Stomach (tissue), 4 donors: ENCODE measurements around the gene AK5.

Source experiments
- EP300 ChIP-seq: sonication (generic); formaldehyde crosslinking; IDR thresholded peaks from one replicate; pipeline ENCODE4 v1.6.1; 2017; ENCODE audit warnings: antibody characterized with exemption
- POLR2A ChIP-seq, 4 donors: fragments of 450-650 bp; IDR thresholded peaks; one replicate each; pipeline ENCODE4 v1.6.1; 2016; ENCODE audit warnings: antibody characterized with exemption in 4 of 4, control low read depth in 2 of 4, mild to moderate bottlenecking in 1 of 4, moderate library complexity in 1 of 4
- POLR2AphosphoS5 ChIP-seq, 3 donors: sonication (generic); formaldehyde crosslinking; IDR thresholded peaks; one replicate each; pipeline ENCODE4 v1.6.1; 2016; ENCODE audit warnings: antibody characterized with exemption in 3 of 3
- TF ChIP-seq, protein P1 (sequence below), 7 experiments: fragments of 450-650 bp in 4 of 7; fragments of 200-600 bp in 3 of 7; sonication (generic) in 3 of 7; IDR thresholded peaks; one replicate each; pipeline ENCODE4 v1.5.1; 2016 to 2019; ENCODE audit warnings: antibody characterized with exemption in 7 of 7, control low read depth in 2 of 7, mild to moderate bottlenecking in 1 of 7

DNA sequence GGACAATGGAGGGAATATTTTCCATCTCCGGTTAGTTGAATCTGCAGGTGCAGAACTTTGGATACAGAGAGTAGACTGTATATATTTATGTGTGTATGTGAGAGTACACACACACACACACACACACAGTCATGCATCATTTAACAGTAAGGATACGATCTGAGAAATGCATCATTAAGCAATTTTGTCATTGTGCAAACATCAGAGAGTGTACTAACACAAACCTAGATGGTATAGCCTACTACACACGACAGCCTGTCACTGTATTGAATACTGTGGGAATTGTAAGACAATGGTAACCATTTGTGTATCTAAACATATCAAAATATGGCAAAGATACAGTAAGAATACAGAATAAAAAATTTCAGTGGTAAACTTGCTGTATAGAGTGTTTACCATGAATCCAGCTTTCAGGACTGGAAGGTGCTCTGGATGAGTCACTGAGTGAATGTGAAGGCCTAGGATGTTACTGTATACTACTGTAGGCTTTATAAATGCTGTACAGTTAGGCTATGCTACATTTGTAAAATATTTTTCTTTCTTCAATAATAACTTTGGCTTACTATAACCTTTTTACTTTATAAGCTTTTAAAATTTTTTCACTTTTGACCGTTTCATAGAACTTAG is 262.1 kb downstream of the AK5 start:
- TF ChIP-seq, protein P1, sequence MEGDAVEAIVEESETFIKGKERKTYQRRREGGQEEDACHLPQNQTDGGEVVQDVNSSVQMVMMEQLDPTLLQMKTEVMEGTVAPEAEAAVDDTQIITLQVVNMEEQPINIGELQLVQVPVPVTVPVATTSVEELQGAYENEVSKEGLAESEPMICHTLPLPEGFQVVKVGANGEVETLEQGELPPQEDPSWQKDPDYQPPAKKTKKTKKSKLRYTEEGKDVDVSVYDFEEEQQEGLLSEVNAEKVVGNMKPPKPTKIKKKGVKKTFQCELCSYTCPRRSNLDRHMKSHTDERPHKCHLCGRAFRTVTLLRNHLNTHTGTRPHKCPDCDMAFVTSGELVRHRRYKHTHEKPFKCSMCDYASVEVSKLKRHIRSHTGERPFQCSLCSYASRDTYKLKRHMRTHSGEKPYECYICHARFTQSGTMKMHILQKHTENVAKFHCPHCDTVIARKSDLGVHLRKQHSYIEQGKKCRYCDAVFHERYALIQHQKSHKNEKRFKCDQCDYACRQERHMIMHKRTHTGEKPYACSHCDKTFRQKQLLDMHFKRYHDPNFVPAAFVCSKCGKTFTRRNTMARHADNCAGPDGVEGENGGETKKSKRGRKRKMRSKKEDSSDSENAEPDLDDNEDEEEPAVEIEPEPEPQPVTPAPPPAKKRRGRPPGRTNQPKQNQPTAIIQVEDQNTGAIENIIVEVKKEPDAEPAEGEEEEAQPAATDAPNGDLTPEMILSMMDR (IDR thresholded peaks at IDR 0.05): no peak
- TF ChIP-seq POLR2A (IDR thresholded peaks at IDR 0.05): no peak
- TF ChIP-seq POLR2AphosphoS5 (IDR thresholded peaks at IDR 0.05): no peak
- TF ChIP-seq EP300: no peak
